DMS153 treated with DMSO at 0.1 percent for 48 hours (cell line): ENCODE results near the gene SCAMP4.
A peak's percentile ranks its signal among the peaks of the same experiment; 100 is the strongest.

Experiments used
- DNase-seq: peaks from one replicate; lab custom pipeline; 2025; ENCODE audit not compliant: unreplicated experiment; lab: John Stamatoyannopoulos, UW

The SCAMP4 gene, protein sequence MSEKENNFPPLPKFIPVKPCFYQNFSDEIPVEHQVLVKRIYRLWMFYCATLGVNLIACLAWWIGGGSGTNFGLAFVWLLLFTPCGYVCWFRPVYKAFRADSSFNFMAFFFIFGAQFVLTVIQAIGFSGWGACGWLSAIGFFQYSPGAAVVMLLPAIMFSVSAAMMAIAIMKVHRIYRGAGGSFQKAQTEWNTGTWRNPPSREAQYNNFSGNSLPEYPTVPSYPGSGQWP

DNA sequence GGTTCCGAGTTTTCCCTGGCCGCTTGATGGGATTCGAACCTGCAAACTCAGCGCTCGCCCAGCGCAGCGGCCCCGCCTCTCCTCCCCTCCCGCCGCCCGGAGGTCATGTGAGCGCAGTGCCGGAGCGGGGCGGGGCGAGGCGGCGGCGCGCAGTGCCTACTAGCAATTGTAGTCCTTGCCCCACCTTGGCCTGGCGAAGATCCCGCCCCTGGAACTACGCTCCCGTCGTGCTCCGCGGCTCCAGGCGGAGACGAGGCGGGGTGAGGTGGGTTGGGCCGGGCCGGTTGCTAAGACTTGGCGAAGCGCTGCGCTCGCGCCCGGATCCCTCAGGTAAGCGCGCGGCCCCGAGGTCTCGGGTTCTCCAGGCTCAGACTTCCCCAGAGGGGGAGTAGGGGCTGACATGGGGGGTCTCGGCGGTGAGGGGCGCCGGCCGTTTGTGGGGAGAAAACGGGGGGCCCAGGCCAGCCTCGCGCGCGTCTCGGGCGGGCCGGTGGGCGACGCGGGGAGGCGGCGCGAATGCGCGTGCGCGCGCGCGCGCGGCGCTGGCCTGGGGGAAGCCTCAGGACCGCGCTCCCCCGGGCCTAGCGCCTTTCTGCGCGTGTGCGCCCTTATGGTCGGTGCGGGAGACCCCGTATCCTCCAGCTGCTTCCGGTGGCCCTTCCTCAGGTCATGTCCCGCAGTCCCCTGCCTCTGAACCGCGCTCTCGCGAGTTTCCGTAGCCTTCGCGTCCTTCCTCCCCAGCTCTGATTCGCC, at the start of gene SCAMP4, which contains the start of gene ADAT3:
SCAMP4 (plus strand) TSS at position 290 of the 753 bp plus-strand sequence. CDS start 9,621 bp downstream, outside the sequence.
ADAT3 (plus strand) TSS at position 290 of the 753 bp plus-strand sequence. CDS start 6,649 bp downstream, outside the sequence.
- DNase-seq, result peak; percentile 55

DNA sequence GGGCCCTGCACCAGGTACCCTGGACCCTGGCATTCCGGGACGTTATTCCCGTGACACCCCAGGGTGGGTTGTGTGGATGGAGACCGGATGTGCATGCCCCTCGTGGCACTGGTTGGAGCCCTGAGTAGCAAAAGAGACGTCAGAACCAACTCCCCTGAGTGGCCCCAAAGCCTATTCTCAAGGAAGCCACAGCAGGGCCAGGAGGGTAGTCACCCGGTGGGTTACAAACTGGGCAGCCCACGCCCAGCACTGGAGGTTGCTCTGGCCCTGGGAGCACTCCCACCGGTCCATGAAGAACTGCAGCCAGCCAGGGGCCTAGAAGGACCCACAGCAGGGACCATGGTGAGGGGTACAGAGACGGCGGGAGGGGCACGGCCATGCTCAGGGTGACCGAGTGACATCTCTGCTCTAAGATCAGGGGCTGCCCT, 49.4 kb upstream of the SCAMP4 start:
- DNase-seq, result no peak

DNA sequence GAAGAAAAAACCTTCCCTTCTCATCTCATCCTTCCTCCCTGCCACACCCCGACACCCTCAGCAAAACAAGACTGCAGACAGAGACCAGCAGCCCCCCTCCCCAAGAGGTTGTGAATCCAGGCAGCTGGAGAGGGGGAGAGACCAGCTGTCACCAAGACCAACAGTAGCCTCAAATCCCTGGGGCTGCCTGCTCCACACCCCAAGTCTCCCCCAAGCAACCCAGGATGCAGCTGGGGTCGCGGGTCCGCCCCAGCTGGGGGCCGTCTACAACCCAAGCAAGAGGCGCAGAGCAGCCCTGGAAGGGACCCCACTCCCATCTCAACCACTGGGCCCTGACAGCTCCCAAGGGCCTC, 48.9 kb upstream of the SCAMP4 start:
- no peak for DNase-seq

DNA sequence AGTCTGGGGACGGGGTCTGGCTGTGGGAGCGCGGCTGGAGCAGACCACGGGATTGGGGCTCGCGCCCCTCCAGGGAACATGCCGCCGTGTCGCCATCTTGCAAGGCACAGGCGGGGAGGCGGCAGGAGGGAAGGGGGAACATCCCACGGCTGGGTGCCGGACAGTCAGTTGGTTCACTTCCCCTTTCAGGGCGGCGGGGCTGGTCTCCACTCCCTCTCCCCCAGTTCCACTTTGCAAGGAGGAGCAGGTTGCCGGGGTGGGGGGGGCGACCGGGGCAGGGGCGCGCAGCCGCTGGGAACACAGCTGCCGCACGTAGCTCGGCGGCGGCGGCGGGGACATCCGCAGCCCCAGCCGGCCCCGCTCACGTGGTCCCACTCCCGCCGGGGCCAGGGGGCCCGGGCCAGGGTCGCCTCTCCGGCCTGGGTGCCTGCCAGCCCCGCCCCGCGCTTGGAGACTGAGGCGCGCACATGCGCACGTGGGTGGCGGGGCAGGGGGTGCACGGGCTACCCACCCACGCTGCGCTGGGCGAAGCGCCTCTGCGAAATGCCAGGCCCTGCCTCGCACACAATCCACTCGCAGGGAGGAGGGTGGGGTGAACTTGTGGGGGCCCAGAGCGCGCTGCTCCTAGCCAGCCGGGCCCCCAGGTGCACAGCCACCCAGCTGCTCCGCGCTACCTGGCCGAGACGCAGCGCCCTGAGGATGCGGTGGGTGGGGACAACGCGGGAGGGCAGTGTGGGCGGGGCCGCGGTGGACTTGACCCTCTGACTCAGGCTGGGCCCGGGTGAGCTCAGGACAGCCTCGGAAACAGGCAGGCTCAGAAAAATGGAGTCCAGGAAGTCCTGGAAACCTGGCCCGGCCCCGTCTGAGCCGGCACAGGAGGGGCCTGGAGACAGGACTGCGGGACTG, 48.2 kb upstream of the SCAMP4 start:
- no peak for DNase-seq

DNA sequence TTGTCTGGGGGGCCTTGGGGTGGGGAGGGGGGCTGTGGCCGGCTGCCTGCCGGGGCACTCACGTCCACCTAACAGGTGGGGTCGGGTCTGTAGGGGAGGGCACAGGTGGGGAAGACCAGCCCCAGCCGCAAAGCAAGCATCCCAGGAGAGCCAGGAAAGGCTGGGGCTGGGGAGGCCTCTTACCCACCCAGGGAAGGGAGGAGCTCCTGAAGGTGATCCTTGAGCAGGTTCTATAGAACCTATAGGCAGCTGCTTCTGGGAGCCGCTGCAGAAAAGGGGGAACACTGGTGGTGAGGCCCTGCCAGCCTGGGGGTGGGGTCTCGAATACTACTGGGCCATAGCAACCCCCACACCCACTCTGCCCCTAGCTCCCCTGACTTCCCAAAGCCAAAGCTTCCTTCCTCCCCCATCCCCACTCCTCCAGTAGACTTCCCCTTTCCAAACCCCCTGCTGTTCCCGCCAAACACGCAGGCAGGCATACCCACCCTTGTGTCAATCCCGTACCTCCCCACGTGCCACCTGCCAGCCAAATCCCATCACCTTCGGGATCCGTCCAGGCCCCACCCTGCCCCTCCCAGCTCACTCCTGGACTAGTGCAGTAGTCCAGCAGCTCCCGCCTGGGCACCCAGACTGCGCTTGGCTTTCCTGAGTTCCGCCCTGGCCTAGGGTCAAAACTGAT, 47.4 kb upstream of the SCAMP4 start:
- no peak for DNase-seq

DNA sequence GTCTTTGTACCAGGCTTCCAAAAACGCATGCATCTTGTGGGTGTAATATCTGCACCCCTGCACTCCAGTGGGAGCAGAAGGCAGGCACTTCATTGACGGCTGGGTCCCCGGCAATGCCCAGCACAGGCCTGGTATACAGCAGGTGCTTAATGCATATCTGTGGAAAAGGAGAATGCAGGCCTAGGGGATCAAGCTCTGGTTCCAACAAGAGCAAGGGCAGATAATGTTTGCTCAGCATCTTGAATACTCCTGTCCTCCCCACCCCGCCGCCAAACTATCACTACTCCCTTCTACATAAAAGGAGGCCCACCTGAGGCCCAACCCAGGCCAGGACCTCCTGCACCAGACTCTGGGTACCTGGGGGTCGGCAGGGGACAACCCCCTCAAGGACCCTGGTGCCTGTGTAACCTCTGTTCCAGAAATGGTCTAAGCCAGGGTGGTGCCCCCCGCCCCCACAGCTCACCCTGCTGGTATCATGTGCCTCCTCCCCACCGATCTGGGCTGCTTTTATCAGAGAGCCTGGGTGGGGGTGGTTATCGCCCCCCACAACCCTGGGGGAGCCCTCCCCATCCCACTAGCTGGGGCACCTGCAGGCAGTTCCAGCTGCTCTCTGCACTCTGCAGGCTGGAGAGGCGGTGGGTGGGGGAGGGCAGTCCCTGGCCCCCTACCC, 46.7 kb upstream of the SCAMP4 start:
- DNase-seq, result no peak

DNA sequence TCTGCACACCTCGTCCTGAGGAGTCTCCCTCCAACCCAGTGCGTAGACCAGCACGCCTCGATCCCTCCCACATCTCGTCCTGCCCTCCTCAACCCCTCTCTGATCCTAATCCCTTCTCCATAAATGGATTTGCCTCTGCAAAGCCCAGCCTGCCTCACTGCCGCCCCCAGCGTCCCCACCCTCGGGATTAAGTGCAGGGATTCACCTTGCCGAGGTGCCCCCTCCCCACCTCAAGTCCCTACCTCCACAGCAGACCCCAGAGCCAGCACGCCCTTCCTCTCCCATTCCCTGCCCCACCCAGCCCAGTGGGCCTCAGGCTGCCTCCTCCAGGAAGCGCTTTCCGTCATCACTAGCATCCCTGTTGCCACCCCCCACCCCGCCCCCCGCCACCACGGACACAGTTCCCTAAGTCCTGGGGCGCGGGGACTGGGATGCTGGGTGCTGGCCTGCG, 45.8 kb upstream of the SCAMP4 start:
- DNase-seq, result no peak

DNA sequence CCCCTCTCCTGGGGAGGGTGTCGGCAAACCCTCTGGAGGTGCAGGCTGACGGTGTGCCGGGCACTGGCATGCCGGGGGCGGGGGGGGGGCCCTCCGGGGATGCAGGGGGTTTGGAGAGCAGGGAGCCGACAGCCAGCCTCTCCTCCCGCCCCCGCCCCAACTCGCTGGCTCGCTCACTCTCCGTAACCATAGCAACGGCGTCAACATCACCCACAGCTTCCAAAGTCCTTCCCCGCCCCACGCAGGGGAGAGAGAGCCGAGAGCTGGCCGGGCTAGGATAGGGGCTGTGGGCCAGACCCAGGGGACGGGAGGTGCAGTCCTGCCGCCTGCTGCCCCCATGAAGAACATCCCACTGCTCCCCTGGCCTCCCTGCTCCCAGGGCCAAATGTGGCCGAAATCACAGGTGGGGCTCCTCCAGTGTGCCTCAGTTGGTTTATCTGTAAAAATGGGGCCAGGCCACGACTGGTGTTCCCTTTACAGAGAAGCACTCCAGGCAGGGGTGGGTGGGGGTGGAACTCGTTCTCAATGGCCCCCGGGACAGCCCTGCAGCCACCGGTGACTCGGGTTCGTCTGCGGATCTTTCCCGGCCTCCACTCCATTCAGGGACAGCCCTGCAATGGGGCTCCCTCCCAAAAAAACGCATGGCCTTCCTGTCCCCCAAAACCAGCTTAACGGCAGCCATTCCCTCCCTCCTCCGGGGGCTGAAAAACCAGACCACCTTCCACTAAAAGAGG, 45.0 kb upstream of the SCAMP4 start:
- DNase-seq, result no peak

DNA sequence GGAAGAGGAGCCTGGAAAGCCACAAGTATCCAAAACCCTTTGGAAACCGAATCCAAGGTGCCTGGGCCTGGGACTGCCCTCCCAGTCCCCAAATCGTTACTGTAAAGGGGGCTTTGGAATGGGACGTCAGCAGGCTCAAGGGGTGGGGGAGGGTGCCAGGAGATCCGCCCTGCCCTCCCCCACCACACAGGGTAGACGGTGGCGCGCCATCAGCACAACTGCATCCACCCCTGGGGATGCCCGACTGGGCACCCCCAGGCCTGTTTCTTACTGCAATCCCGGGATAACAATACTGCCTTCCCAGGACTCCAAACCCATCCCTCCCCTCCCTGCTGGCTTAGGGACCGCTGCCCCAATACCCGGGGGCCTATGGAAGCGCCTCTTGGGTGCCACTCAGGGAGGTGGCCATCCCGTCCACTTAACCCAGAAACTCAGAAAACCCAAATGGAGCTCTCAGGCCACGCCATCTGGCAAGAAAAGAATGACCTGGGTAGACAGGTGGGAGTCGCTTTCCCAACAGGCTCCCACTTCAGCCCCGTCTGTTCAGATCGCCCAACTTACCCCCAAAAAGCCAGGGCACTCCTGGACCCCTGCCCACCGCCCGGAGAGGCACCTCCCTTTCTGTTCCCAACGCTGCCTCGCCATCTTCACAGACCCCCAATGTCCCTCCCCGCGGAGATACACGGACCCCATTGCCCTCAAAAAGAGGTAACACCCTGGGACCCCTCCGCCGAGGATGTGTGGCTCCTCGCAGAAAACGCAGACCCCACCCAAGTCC, 44.2 kb upstream of the SCAMP4 start:
- DNase-seq, result no peak

DNA sequence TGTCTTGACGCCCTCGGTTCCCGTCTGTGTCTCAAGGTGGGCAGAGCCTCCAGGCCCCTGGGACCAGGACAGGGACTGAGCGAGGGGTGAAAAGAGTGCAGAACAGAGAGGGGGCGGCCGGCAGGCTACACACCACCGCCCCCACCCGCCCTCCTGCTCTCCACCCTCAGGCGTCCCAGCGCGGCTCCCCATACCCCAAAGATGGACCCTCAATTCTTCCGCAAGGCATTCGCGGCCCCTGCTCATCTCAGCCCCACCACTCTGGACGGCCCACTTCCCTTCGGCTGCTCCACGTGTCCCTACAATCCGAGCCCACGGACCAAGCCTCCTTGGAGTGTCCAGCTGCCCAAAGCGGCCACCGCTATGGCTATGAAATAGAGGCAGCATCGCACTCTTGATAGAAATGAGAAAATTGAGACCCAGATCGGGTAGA, 43.6 kb upstream of the SCAMP4 start:
- no peak for DNase-seq

DNA sequence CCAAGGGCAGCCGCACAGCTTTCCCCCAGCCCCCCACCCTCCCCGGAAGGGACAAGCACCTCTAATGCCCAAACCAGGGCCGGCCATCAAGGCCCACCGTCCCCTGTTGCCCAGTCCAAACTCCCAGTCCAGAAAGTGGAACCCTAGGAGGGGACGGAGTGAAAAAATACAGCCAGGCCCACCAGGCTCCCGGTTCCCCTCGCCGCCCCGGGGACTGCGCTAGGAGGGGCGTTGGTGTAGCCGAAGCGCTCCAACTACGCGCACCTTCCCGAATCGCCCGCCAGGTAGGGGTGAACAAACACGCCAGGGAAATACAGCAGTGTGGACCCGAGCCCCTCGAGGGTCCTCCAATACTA, 43.2 kb upstream of the SCAMP4 start:
- no peak for DNase-seq

DNA sequence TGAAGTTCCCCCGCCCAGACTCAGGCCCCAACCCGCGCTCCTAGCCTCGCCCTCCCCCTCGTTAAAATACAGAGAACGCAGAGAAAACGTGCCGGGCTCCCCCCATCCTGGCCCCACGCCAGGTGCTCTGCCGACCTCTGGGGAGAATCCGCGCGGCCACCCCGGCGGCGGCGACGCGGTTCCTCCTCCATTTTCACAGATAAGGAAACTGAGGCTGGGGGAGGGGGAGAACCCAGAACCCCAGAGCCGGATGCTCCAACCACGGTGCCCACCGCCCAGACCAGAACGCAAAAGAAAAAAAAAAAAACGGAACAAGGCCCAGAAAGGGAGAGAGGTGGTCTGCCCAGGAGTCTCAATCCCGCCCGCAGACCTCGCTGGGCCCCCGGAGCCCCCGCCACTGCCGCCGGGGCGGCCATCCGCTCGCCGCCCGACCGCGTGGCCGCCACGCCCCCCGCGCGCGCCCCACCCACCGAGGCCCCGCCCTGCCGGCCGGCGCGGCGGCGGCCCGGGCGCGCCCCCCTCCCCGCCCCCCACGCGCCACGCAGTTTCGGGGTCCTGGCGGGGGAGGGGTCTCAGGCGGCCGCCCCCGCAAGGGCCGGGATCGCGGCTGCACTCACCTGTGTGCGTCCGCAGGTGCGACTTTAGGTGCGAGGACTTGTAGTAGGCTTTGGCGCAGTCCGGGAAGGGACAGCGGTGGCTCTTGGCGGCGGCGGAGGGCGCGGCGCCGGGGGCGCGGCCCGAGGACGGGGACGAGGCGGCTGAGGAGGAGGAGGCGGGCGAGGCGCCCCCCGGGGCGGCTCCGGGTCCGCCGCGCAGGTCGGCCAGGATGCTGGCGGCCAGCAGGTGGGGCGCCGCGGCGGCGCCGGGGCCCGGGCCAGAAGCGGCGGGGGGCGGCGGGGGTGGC, 42.5 kb upstream of the SCAMP4 start:
- DNase-seq, result no peak

DNA sequence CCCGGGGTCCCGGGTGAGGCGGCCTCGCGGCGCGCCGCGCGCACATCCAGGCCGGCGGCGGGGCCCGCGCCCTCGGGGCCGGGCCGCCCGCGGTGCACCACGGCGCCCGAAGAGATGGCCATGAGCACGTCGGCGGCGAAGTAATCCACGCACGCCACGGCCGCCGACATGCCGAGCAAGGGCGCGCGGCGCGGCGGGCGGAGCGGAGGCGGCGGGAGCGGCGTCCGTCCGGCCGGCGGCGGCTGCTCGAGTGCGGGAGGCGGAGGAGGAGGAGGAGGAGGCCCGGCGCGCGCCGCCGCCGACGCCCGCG, 41.9 kb upstream of the SCAMP4 start, which contains the start of gene KLF16:
KLF16 (minus strand) TSS at position 252 of the 310 bp plus-strand sequence; CDS start at position 170, 82 bp downstream.
- no peak for DNase-seq

DNA sequence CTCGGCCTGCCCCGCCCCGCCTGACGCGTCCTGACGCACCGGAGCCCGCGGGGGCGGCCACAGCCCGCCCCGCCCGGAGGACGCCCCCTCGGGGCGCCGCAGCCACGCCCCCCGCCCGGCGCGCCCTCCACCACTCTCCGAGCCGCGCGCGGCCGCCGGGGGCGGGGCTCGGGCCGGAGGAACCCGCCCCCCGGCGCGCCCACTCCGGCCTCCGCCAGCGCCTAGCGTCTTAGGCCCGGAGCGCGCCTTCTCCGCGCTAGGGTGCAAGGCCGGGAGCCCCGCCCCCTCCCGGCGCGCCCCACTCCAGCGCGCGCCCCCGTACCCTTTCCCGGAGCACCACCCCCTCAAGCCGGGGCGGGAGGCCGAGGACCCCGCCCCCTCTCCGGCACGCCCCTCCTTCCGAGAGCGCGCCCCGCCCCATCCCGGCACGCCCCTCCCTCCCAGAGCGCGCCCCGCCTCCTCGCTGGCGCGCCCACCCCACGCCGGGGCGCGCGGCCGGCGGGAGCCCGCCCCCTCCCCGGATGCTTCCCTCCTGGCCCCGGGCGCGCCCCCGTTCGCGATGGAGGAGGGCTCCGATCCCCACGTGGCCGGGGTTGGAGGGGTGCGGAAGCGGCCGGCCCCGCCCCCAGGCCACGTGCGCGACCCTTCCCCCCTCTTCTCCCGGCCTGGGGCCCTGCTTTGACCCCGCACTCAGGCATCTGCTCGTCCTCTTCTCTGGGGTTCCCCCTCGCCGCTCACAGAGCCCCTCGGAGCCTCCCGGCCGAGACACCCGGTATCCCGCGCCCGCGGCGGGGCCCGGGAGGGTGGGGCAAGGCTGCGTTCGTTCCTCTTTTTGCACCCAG, 41.3 kb upstream of the SCAMP4 start:
- DNase-seq, result peak; percentile 49

DNA sequence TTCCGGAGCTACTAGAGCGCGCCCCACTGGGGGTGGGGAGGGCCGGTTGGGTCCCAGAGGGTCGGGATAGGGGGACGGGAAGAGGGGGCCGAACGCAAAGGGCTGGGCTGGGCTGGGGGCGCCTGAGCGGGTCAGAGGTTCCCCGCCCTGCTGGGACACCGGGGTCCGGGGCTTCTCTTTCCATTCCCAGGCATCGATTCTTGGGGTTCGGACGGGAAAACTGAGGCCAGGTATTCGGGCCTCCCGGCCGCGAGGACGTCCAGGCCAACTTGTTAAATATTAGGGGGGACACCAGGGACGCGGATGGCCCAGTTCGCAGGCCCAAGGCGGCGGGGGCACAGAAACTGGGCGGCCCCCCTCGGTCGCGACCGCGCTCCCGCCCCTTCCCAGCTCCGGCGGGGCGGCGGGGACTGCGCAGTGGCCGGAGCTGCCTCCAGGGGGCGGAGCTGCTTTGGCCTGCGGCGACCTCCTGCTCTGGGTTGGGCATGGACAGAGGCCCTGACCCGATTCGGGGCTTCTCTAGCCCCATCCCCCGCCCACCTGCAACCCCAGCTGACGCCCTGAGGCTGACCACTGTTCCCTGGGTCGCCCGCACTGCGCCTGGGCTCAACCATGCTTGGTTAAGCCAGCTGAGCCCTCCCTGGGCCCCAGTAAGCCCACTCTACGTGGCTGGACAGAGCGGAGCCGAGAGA, 40.6 kb upstream of the SCAMP4 start:
- DNase-seq, result no peak

DNA sequence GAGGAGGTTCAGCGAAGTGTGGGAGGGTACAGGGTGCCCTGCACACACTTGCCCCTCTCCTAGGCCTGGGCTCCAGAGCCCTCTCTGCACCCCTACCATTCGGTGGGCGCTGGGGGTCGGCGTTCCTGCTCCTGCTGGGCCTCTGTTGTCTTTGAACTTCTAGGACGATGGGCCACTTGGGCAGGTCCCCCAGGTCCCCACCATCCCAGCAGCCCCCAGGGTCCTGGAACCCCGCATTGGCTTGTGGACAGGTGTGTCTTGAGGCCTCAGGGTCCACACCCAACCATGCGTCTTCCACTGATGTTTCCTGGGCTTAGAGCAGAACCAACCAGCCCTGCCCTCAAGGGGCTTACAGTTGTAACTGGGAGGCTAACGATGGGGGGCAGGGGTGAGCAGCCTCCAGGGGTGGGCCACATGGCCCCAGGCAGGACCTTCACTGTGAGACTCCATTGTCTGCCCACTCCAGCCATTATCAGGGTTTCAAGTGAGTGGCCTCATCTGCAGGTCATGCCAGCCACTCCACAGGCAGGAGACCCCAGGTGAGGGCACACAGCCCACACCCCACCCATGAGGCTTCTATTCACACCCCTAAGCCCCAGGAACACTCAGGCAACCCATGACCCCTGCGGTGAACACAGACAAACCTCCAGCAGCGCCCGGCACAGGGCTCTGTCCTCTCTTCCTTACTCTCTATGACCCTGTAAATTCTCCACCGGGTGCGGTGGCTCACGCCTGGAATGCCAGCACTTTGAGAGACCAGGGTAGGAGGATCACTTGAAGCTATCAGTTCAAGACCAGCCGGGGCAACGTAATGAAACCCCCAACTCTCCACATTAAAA, 39.8 kb upstream of the SCAMP4 start:
- DNase-seq, result no peak
